ENCODE data around the gene CRYBB1. TPM values are rescaled to one million over a fixed set of nuclear protein-coding genes. Genes with fewer than 3 reads are reported as not detected.

The CRYBB1 gene
- total RNA-seq, 3 donors from 2014 or later (not counting 1 experiment from before 2014, with no cell fraction given) = not detected

- ATAC-seq = no peak
- Histone ChIP-seq H3K9me3 (ENCODE audit: control insufficient read depth, insufficient read depth, low read length) (no peaks in the 10 kb centered on the region), H3K27ac (ENCODE audit: low read length) (no peak overlapping the region), H3K27me3 (ENCODE audit: control insufficient read depth, insufficient read depth, low read length) (no peaks in the 10 kb centered on the region), H3K4me1 (ENCODE audit: control insufficient read depth, insufficient read depth, low read length) (peaks cover 15% of the 10 kb centered on the region), H3K4me3 (ENCODE audit: low read length) (no peak overlapping the region), H3K36me3 (ENCODE audit: control insufficient read depth, insufficient read depth, low read length) (no peaks in the 10 kb centered on the region)
- peaks cover 20 to 46% of the 10 kb centered on the region in 2 donors for H3K4me1 Mint-ChIP-seq
- intact Hi-C loops (cut with micrococcal nuclease) = no loop called here
- no peak overlapping the region for H3K27ac Mint-ChIP-seq
- TF ChIP-seq CTCF (IDR thresholded peaks at IDR 0.05) = no peak
- no peak overlapping the region for H3K4me3 Mint-ChIP-seq
- H3K27me3 Mint-ChIP-seq (ENCODE audit: low read depth in 2 of 2) = no peaks in the 10 kb centered on the region
- no peaks in the 10 kb centered on the region for H3K9me3 Mint-ChIP-seq
- 92% methylated on average over 18 of the region's 18 CpGs for WGBS (ENCODE audit: insufficient coverage)
- no peaks in the 10 kb centered on the region for H3K36me3 Mint-ChIP-seq
- DNase-seq = no peak
Observed at GRCh38 chr22:26629988-26630761, 12.3 kb upstream of the CRYBB1 start.

GRCh38 chr22:26624803-26625202, 7.0 kb upstream of the CRYBB1 start:
- 90% methylated on average over 12 of the region's 12 CpGs for WGBS (ENCODE audit: insufficient coverage)
- H3K36me3 Mint-ChIP-seq = no peaks in the 10 kb centered on the region

GRCh38 chr22:26623984-26624383, 6.2 kb upstream of the CRYBB1 start:
- peaks cover 14% of the 10 kb centered on the region for H3K4me1 ChIP-seq (ENCODE audit: control insufficient read depth, insufficient read depth, low read length)
- H3K9me3 ChIP-seq (ENCODE audit: control insufficient read depth, insufficient read depth, low read length) = no peaks in the 10 kb centered on the region
- no peak overlapping the region for H3K27ac Mint-ChIP-seq
- TF ChIP-seq CTCF (IDR thresholded peaks at IDR 0.05) = no peak
- H3K36me3 Mint-ChIP-seq = no peaks in the 10 kb centered on the region
- H3K9me3 Mint-ChIP-seq = peaks cover 0 to 4% of the 10 kb centered on the region in 2 donors
- no peak overlapping the region for H3K4me3 ChIP-seq (ENCODE audit: low read length)
- no peak overlapping the region for H3K27ac ChIP-seq (ENCODE audit: low read length)
- DNase-seq = no peak
- 94% methylated on average over 1 of the region's 1 CpG for WGBS (ENCODE audit: insufficient coverage)
- no peak overlapping the region for H3K4me3 Mint-ChIP-seq
- ATAC-seq = no peak
- H3K27me3 ChIP-seq (ENCODE audit: control insufficient read depth, insufficient read depth, low read length) = no peaks in the 10 kb centered on the region
- no peaks in the 10 kb centered on the region for H3K36me3 ChIP-seq (ENCODE audit: control insufficient read depth, insufficient read depth, low read length)
- peaks cover 13 to 31% of the 10 kb centered on the region in 2 donors for H3K4me1 Mint-ChIP-seq
- H3K27me3 Mint-ChIP-seq (ENCODE audit: low read depth in 2 of 2) = no peaks in the 10 kb centered on the region
- intact Hi-C loops (cut with micrococcal nuclease) = no loop called here

More at GRCh38 chr22:26624803-26625202, 7.0 kb upstream of the CRYBB1 start:
- Mint-ChIP-seq H3K27me3 (ENCODE audit: low read depth in 2 of 2) (no peaks in the 10 kb centered on the region), H3K4me3 (no peak overlapping the region), H3K9me3 (peaks cover 0 to 4% of the 10 kb centered on the region in 2 donors), H3K27ac (no peak overlapping the region), H3K4me1 (peaks cover 14 to 30% of the 10 kb centered on the region in 2 donors)
- no peaks in the 10 kb centered on the region for H3K36me3 ChIP-seq (ENCODE audit: control insufficient read depth, insufficient read depth, low read length)
- DNase-seq (no peak), ATAC-seq (no peak)
- no peaks in the 10 kb centered on the region for H3K9me3 ChIP-seq (ENCODE audit: control insufficient read depth, insufficient read depth, low read length)
- peaks cover 15% of the 10 kb centered on the region for H3K4me1 ChIP-seq (ENCODE audit: control insufficient read depth, insufficient read depth, low read length)
- H3K27ac ChIP-seq (ENCODE audit: low read length) = no peak overlapping the region
- TF ChIP-seq CTCF (IDR thresholded peaks at IDR 0.05) = no peak
- H3K27me3 ChIP-seq (ENCODE audit: control insufficient read depth, insufficient read depth, low read length) = no peaks in the 10 kb centered on the region
- H3K4me3 ChIP-seq (ENCODE audit: low read length) = no peak overlapping the region
- intact Hi-C loops (cut with micrococcal nuclease) = no loop called here

All from natural killer cell (primary cell).